ENCODE results near the gene CAMTA1. TPM values are rescaled to one million over a fixed set of nuclear protein-coding genes. Genes with fewer than 3 reads are reported as not detected.

CAMTA1 gene
- total and polyA plus RNA-seq, 9 of the 15 experiments (the other 6 are each of a cell fraction or from before 2014, with no cell fraction given), result 43.9 to 161 (median 65.9) TPM

GRCh38 chr1:6870086-6870485 lies 84.8 kb downstream of the CAMTA1 start:
- H3K9me3 ChIP-seq (replicated peaks; ENCODE audit: control insufficient read depth, insufficient read depth, low read depth, low read length), result no peaks in the 10 kb centered on the region
- H3K27me3 ChIP-seq (ENCODE audit: control insufficient read depth in 2 of 2, insufficient read depth in 2 of 2, low read length in 2 of 2), result no peaks in the 10 kb centered on the region
- POLR2A ChIA-PET, result interaction anchor here (0.8 to 1.8 kb wide), 4 partner anchors 8 to 22 kb away, joined by 4 to 5 read pairs (median 5); no protein-coding TSS in a partner anchor
- H3K27ac ChIP-seq (ENCODE audit: extremely low read depth, low read depth, low read length), result no peak overlapping the region
- in situ Hi-C loops (cut with MboI) (no loop called here), intact Hi-C loops (cut with micrococcal nuclease) (no loop called here)
- BruUV-seq (replicated peaks), result no TSS peak
- H4K20me1 ChIP-seq (replicated peaks; ENCODE audit: control insufficient read depth, insufficient read depth, low read length), result no peaks in the 10 kb centered on the region
- CTCF ChIA-PET (ENCODE audit: low intra/inter-chr PET ratio), result no interaction called here
- no peak overlapping the region for H3K4me2 ChIP-seq (ENCODE audit: insufficient read depth, low read length)
- H3K79me2 ChIP-seq (ENCODE audit: control insufficient read depth, insufficient read depth, low read length), result no peaks in the 10 kb centered on the region
- ATAC-seq (no peak), FAIRE-seq (no peak), DNase-seq (ENCODE audit: extremely low read depth in 1 of 4, low spot score in 3 of 4) (no peak)
- no peak overlapping the region for H2AFZ ChIP-seq (ENCODE audit: low read depth, low read length)
- no peaks in the 10 kb centered on the region for H3K9me1 ChIP-seq (ENCODE audit: control insufficient read depth, insufficient read depth, low read length)
- peaks cover 0 to 9% of the 10 kb centered on the region in 2 experiments; a peak in 1 of 5 replicates for H3K4me1 ChIP-seq (replicated peaks in 1 of 2; ENCODE audit: control insufficient read depth in 2 of 2, insufficient read depth in 2 of 2, low read length in 2 of 2)
- H3K4me3 ChIP-seq, result no peak overlapping the region
- H3K36me3 ChIP-seq (ENCODE audit: control insufficient read depth, insufficient read depth, low read length), result peaks cover 6% of the 10 kb centered on the region; the same call in 1 of the 3 replicates
- TF ChIP-seq E2F3 (CRISPR knock-in tag; IDR thresholded peaks at IDR 0.05), result no peak
- no peak overlapping the region for H3K9ac ChIP-seq (ENCODE audit: insufficient read depth in 1 of 2, low read depth in 2 of 2, low read length in 2 of 2)
- 74% methylated on average over 6 of the region's 6 CpGs for WGBS (ENCODE audit: insufficient coverage, low coverage, missing lambda C conversion rate)

- DNase-seq (ENCODE audit: extremely low read depth in 1 of 4, low spot score in 3 of 4) (no peak), FAIRE-seq (no peak), ATAC-seq (no peak)
- Histone ChIP-seq H3K36me3 (ENCODE audit: control insufficient read depth, insufficient read depth, low read length) (peaks cover 6% of the 10 kb centered on the region; the same call in 1 of the 3 replicates), H4K20me1 (replicated peaks; ENCODE audit: control insufficient read depth, insufficient read depth, low read length) (no peaks in the 10 kb centered on the region), H3K4me3 (no peak overlapping the region), H3K9ac (ENCODE audit: insufficient read depth in 1 of 2, low read depth in 2 of 2, low read length in 2 of 2) (no peak overlapping the region), H3K9me1 (ENCODE audit: control insufficient read depth, insufficient read depth, low read length) (no peaks in the 10 kb centered on the region), H2AFZ (ENCODE audit: low read depth, low read length) (no peak overlapping the region), H3K9me3 (replicated peaks; ENCODE audit: control insufficient read depth, insufficient read depth, low read depth, low read length) (no peaks in the 10 kb centered on the region), H3K27me3 (ENCODE audit: control insufficient read depth in 2 of 2, insufficient read depth in 2 of 2, low read length in 2 of 2) (no peaks in the 10 kb centered on the region), H3K27ac (ENCODE audit: extremely low read depth, low read depth, low read length) (no peak overlapping the region), H3K4me1 (replicated peaks in 1 of 2; ENCODE audit: control insufficient read depth in 2 of 2, insufficient read depth in 2 of 2, low read length in 2 of 2) (peaks cover 0 to 9% of the 10 kb centered on the region in 2 experiments; a peak in 1 of 5 replicates), H3K4me2 (ENCODE audit: insufficient read depth, low read length) (no peak overlapping the region), H3K79me2 (ENCODE audit: control insufficient read depth, insufficient read depth, low read length) (no peaks in the 10 kb centered on the region)
- ChIA-PET POLR2A (interaction anchor here (0.8 to 1.8 kb wide), 4 partner anchors 7 to 23 kb away, joined by 4 to 5 read pairs (median 5); no protein-coding TSS in a partner anchor), CTCF (ENCODE audit: low intra/inter-chr PET ratio) (no interaction called here)
- BruUV-seq (replicated peaks), result no TSS peak
- in situ Hi-C loops (cut with MboI), result no loop called here
- TF ChIP-seq ZNF512 (tag; IDR thresholded peaks at IDR 0.05) (no peak), TAF1 (IDR thresholded peaks at IDR 0.05; ENCODE audit: control insufficient read depth, extremely low read depth, insufficient read depth, low read length, severe bottlenecking) (no peak), NCOA6 (IDR thresholded peaks at IDR 0.05) (no peak), PTTG1 (tag; IDR thresholded peaks at IDR 0.05; ENCODE audit: low read depth) (no peak), BRCA1 (IDR thresholded peaks at IDR 0.05) (no peak), BRCA1 (CRISPR knock-in tag; IDR thresholded peaks at IDR 0.05) (no peak), MCM2 (IDR thresholded peaks at IDR 0.05; ENCODE audit: low read depth) (no peak), CAMTA2 (CRISPR knock-in tag; conservative IDR thresholded peaks at IDR 0.05) (no peak), ETV6 (IDR thresholded peaks at IDR 0.05; ENCODE audit: borderline replicate concordance in 1 of 2, low read depth in 2 of 2, low read length in 1 of 2) (no peak), ETV6 (CRISPR knock-in tag; IDR thresholded peaks at IDR 0.05; ENCODE audit: borderline replicate concordance) (no peak)
- intact Hi-C loops (cut with micrococcal nuclease), result no loop called here
These were observed 85.3 kb downstream of the CAMTA1 start for GRCh38 chr1:6870571-6870970.
